Renal pelvis (tissue), 12 donors: ENCODE results near the gene MUC6. TPM values are rescaled to one million over a fixed set of nuclear protein-coding genes. Genes with fewer than 3 reads are reported as not detected.

Source experiments
- DNase-seq: peaks from one replicate; pipeline ENCODE4 v3.0.0-alpha.2; 2013
- long read RNA-seq, 16 experiments: transcript quantifications; one replicate each; lab custom pipeline, GENCODE V29; 2026
- polyA plus RNA-seq, 3 donors: library from polyadenylated mRNA; unstranded; fragments of 120-200 nt; gene quantifications; one replicate each; pipeline ENCODE4 v1.2.1, GENCODE V29; 2013; ENCODE audit not compliant: insufficient read length in 3 of 3

The MUC6 gene, protein sequence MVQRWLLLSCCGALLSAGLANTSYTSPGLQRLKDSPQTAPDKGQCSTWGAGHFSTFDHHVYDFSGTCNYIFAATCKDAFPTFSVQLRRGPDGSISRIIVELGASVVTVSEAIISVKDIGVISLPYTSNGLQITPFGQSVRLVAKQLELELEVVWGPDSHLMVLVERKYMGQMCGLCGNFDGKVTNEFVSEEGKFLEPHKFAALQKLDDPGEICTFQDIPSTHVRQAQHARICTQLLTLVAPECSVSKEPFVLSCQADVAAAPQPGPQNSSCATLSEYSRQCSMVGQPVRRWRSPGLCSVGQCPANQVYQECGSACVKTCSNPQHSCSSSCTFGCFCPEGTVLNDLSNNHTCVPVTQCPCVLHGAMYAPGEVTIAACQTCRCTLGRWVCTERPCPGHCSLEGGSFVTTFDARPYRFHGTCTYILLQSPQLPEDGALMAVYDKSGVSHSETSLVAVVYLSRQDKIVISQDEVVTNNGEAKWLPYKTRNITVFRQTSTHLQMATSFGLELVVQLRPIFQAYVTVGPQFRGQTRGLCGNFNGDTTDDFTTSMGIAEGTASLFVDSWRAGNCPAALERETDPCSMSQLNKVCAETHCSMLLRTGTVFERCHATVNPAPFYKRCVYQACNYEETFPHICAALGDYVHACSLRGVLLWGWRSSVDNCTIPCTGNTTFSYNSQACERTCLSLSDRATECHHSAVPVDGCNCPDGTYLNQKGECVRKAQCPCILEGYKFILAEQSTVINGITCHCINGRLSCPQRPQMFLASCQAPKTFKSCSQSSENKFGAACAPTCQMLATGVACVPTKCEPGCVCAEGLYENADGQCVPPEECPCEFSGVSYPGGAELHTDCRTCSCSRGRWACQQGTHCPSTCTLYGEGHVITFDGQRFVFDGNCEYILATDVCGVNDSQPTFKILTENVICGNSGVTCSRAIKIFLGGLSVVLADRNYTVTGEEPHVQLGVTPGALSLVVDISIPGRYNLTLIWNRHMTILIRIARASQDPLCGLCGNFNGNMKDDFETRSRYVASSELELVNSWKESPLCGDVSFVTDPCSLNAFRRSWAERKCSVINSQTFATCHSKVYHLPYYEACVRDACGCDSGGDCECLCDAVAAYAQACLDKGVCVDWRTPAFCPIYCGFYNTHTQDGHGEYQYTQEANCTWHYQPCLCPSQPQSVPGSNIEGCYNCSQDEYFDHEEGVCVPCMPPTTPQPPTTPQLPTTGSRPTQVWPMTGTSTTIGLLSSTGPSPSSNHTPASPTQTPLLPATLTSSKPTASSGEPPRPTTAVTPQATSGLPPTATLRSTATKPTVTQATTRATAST (N-terminal part only)
- polyA plus RNA-seq, result 10 to 100 TPM; 25.6 to 35.8 (median 26.2) TPM
- long read RNA-seq, donor 1, result 0 reads
- long read RNA-seq, donor 2, result 0 reads
- long read RNA-seq, donor 3, result 0 reads
- long read RNA-seq, donor 4, partial matches to known transcripts, result 5 of 5 reads
- long read RNA-seq, donor 4, other reads (novel, unspliced or antisense), result 0 of 5 reads
- long read RNA-seq, donor 5, result 0 reads
- long read RNA-seq, donor 6, partial matches to known transcripts, result 5 of 5 reads
- long read RNA-seq, donor 6, other reads (novel, unspliced or antisense), result 0 of 5 reads
- long read RNA-seq, donor 7, result 0 reads
- long read RNA-seq, donor 8, result 0 reads
- long read RNA-seq, donor 9, result 0 reads
- long read RNA-seq, donor 10, result 0 reads
- long read RNA-seq, donor 11, partial matches to known transcripts, result 10 of 10 reads
- long read RNA-seq, donor 11, other reads (novel, unspliced or antisense), result 0 of 10 reads
- long read RNA-seq, donor 12, partial matches to known transcripts, result 7 of 7 reads
- long read RNA-seq, donor 12, other reads (novel, unspliced or antisense), result 0 of 7 reads
- long read RNA-seq, donor 13, partial matches to known transcripts, result 11 of 11 reads
- long read RNA-seq, donor 13, other reads (novel, unspliced or antisense), result 0 of 11 reads
- long read RNA-seq, donor 14, result 0 reads
- long read RNA-seq, donor 15, partial matches to known transcripts, result 39 of 62 reads
- long read RNA-seq, donor 15, other reads (novel, unspliced or antisense), result 23 of 62 reads
- long read RNA-seq, donor 16, result 0 reads

DNA sequence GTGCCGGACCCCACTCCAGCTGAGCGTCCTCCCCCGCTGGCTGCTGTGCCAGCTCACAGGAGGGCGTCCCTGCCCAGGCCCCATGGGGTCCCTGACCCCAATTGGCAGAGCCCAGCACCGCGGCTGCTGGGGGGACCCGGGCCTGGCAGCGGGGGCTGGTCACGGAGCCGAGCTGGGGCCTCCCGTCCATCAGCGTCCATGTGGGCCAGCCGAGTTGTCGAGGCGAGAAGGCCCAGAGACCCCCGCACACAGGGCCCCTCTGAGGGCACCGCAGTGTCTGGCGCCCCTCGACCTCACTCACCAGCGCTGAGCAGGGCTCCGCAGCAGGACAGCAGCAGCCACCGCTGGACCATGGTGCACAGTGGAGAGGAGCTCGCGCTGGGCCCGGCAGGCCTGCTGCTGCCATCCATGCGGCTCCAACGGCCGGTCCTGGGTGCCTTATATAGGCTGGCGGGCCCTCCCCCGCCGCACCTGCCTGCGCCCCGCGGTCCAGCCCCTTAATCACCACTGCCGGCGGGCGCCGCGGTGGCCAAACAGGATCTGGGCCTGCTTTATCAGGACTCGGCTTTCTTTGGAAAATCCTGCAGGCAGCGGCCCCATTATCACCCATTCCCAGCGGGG is at the start of gene MUC6:
Gene MUC6 (minus strand): TSS at position 416 of the 621 bp plus-strand sequence. CDS start 63 bp downstream, at position 353.
- DNase-seq, result peak; percentile 23

DNA sequence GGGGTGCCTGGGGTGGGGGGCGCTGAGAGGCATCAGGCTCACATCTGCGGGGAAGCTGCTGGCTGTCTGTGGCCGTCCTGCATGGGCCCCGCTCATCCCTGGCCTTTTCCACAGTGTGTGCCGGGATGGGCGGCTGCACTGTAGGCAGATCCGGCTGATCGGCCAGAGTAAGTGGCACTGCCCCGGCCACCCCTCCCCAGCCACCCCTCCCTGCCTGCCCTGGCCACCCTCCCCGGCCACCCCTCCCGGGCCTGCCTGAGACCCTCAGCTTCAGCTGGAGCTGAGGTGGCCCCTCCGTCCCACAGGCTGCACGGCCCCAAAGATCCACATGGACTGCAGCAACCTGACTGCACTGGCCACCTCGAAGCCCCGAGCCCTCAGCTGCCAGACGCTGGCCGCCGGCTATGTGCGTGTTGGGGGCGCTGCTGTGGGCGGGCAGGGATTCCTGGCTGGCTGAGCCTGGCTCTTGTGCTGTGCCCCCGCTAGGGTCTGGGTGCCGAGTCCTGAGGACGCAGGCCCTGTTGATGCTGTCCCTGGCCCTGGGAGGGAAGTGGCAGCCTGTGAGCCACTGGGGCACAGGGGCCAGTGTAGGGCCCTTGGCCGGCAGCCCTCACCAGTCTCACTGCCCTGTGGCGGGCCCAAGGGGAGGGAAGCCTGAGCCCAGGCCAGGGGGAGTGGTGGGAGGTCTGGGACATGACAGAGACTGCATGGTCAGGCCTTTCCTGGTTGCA is 49.1 kb upstream of the MUC6 start:
- DNase-seq, result no peak

DNA sequence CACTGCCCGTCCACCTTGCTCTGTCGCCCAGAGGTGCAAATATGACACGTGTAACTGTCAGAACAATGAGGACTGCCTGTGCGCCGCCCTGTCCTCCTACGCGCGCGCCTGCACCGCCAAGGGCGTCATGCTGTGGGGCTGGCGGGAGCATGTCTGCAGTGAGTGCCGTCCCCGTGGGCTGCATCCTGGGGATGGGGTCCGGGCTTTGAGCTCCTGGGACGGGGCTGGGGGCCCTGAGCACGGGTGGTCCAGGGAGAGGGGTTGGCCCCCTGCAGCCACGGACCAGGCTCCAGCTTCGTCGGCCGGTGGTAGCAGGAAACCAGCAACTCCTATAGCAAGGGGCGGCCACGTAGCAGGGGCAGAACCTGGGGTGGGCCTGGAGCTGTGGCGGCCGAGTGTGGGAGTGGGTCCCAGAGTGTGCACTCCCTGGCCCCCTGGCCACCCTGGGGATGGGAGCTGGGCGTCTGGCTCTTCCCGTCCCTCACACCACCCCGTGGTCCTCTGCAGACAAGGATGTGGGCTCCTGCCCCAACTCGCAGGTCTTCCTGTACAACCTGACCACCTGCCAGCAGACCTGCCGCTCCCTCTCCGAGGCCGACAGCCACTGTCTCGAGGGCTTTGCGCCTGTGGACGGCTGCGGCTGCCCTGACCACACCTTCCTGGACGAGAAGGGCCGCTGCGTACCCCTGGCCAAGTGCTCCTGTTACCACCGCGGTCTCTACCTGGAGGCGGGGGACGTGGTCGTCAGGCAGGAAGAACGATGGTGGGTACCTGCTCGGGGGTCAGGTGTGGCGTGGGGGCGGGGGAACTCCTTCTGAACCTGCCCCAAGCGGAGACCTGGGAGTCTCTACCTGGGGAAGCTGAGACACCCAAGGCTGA is 48.3 kb upstream of the MUC6 start:
- no peak for DNase-seq

DNA sequence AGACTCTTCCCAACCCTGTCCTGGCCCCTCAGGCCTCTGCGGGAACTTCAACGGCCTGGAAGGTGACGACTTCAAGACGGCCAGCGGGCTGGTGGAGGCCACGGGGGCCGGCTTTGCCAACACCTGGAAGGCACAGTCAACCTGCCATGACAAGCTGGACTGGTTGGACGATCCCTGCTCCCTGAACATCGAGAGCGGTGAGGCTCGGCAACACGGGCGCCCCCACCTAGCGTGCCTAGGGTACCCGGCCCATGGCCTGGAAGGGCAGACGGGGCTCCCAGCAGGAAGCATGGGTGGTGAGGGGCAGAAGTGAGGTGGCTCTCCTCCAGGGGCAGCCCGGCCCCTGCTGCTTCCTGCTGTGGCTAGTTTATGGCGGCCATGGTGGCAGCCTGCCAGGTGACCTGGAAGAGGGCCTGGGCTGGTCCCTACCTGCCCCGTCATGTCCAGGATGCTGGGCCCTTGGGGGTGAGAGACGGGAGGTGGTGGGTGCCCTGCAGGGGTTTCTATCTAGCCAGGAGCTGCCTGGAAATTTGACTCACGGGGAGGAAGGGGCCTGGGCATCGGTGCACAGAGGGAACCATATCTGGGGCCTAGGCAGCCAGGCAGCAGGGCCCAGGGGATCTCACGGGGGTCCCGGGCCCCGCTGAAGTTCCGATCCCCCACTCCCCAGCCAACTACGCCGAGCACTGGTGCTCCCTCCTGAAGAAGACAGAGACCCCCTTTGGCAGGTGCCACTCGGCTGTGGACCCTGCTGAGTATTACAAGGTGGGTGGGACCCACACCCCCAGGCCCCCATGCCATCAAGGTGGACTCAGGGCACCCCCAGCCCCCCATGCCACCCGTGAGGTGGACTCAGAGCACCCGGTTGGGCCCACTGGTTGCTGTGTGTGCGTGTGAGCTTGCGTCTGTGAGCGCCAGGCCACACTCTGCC is 47.4 kb upstream of the MUC6 start:
- DNase-seq, result no peak

DNA sequence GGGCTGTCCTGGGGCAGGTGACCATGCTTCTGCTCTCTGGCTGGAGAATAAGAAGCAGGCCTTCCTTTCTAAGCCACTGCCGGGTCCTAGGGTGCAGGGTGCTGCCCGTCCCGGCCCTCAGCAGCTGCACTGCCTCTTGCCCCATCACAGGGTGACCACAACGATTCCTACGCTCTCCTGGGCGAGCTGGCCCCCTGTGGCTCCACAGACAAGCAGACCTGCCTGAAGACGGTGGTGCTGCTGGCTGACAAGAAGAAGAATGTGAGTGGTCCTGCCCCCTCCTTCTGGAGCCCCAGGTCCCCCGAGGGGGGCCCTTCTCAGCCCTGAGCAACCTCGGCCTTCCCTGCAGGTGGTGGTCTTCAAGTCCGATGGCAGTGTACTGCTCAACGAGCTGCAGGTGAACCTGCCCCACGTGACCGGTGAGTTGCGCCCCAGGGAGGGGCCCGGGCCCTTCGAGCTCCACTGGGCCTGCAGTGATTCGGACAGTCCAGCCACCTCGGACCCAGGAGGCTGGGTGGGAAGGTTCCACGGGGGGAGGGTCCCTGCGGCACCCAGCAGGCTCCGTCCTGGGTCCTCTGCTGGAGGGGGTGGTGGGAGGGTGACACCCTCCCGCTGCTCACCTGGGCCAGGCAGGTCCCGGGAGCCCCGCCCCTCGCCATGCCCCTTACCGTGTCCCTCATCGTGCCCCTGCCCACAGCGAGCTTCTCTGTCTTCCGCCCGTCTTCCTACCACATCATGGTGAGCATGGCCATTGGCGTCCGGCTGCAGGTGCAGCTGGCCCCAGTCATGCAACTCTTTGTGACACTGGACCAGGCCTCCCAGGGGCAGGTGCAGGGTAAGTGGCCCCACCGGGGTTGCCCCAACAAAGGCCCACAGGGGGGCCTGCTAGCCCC is 46.5 kb upstream of the MUC6 start:
- DNase-seq, result no peak

DNA sequence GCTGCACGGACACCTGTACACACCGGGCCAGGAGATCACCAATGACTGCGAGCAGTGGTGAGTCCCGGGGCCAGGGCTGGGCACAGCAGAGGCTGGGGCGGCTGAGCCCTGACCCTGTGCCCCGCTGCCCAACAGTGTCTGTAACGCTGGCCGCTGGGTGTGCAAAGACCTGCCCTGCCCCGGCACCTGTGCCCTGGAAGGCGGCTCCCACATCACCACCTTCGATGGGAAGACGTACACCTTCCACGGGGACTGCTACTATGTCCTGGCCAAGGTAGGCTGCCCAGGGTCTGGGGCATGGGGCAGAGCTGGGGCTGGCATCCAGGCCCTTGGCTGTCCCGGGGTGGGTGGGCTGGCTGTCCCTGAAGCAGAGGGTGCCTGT is 45.8 kb upstream of the MUC6 start:
- no peak for DNase-seq

DNA sequence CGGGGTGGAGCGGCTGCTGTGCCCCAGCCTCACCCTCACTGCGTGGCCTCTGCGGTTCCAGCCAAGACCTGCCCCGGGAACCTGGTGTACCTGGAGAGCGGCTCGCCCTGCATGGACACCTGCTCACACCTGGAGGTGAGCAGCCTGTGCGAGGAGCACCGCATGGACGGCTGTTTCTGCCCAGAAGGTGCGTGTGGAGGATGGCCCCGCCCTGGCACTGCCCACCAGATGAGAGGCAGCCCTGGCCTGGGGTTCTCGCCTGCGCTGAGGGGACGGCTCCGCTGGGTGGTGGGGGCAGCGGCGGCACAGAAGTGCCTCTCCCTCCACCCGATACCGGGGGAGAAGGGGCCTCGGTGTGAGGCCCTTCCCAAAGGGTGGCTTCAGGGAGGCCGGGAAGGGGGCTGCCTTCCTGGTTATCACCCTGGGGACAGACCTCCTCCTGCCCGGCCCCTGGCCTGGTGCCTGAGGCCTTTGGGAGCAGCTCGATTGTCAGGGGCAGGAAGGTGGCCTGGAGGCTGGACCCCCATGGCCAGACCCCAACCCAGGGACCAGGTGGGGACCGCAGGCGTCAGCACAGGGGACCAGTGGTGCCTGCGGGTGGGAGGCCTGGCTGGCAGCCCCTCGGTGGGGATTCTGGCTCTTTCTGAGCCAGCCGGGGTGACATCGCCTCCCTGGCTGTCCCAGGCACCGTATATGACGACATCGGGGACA is 45.2 kb upstream of the MUC6 start:
- no peak for DNase-seq

DNA sequence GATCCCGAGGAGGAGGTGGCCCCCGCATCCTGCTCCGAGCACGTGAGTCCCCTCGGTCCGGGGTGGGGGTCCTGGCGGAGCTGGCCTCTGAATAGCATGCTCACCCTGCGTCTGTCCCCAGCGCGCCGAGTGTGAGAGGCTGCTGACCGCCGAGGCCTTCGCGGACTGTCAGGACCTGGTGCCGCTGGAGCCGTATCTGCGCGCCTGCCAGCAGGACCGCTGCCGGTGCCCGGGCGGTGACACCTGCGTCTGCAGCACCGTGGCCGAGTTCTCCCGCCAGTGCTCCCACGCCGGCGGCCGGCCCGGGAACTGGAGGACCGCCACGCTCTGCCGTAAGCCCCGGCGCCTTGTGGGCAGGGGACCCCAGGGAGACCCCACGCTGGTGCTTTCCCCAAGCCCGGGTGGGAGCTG is 41.7 kb upstream of the MUC6 start:
- DNase-seq, result no peak

DNA sequence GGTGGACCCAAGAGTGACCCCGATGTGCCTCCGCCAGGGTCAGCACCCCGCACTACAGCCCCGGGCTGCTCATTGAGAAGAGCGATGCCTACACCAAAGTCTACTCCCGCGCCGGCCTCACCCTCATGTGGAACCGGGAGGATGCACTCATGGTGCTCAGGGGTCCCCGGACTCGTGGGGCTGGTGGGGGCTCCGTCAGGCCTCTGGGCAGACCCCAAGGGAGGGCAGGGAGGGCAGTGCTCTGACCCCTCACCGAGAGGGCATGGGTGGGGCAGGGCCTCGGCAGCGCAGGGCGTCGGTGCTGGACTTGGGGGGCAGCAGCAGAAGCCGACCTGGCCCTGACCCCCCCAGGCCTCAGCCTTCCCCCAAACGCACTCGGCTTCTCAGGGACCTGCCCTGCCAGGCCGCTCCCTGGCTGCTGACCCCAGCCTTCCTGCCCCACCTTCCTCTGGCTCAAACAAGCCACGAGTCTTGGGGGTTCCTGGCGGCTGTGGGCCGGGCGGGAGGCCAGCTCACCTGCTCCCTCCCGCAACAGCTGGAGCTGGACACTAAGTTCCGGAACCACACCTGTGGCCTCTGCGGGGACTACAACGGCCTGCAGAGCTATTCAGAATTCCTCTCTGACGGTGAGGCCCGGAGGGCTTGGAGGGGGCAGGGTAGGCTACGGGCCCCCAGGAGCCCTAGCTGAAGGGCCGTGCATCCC is 41.0 kb upstream of the MUC6 start:
- no peak for DNase-seq

DNA sequence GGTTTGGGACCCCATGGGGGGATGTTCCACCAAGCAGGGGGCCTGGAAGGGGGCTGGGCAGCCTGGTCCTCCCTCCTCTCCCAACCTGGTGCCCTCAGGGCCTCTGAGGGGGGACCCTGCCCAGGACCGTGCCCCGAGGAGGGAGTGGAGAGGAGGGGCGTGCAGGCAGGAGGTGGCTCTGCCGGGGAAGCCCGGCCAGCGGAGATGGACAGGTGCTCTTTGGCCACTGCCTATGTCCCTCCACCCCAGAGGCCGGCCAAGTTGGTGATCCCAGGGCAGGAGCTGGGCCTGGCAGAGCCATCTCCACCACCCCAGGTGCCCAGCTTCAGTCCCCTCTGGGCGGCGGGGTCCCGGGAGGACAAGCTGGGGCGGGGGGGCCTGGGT is 40.5 kb upstream of the MUC6 start:
- DNase-seq, result no peak

DNA sequence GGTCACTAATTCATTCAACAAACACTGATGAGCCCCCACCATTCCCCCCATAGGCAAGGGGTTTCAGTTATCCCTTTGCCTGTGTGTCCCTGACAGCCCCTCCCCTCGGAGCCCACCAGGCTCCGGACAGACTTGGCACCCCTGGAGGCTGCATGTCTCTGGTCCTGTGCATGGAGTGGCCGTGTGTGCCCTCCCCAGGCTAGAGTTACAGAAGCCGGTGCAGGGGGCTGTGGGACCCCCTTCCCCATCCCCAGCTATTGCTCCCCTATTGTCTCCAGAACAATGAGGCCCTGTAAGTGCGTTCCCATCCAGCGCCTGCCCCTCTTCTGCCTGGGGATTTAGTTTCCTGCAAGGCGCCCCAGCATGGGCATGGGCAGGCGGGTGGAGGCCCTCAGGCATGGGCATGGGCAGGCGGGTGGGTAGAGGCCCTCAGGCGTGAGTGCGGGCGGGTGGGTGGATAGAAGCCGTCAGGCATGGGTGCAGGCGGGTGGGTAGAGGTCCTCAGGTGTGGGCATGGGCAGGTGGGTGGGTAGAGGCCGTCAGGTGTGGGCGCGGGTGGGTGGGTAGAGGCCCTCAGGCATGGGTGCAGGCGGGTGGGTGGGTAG is 39.6 kb upstream of the MUC6 start:
- DNase-seq, result no peak

DNA sequence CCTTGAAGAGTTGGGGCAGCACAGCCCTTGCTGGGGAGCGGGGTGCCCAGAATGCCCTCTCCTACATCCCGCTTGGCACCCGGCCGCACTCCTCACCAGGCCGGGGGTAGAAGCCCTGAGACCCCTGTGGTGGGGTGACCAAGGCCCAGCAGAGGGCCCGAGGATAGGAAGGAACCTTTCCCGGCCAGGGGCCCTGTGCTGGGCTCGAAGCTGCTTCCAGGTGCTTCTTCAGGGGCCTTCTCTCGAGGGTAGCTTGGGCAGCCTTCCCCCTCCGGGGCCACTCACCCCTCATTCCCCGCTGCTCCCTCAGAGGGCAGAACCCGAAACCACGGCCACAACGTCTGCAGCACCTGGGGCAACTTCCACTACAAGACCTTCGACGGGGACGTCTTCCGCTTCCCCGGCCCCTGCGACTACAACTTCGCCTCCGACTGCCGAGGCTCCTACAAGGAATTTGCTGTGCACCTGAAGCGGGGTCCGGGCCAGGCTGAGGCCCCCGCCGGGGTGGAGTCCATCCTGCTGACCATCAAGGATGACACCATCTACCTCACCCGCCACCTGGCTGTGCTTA is 38.9 kb upstream of the MUC6 start:
- no peak for DNase-seq
